HUES64 (cell line): Measurements from ENCODE around the gene CLASP1.
"Not testable (repeated sequence)": the region's sequence is repeated elsewhere in the genome, so short reads cannot be mapped to it uniquely, and the experiment has no call there.

Experiments used
- H3K27ac ChIP-seq: 2 replicates; pipeline ENCODE4 v1.7.0; 2013; ENCODE audit warnings: low read depth, low read length, inconsistent platforms
- H3K27me3 ChIP-seq: 2 replicates; pipeline ENCODE4 v1.6.1; 2013; ENCODE audit warnings: mild to moderate bottlenecking, low read length; ENCODE audit not compliant: insufficient read depth
- H3K36me3 ChIP-seq: 2 replicates; pipeline ENCODE4 v1.6.1; 2013; ENCODE audit warnings: mild to moderate bottlenecking, low read length; ENCODE audit not compliant: insufficient read depth
- H3K4me1 ChIP-seq: 2 replicates; pipeline ENCODE4 v1.6.1; 2013; ENCODE audit warnings: mild to moderate bottlenecking, low read length, moderate library complexity; ENCODE audit not compliant: insufficient read depth
- H3K4me3 ChIP-seq: 2 replicates; pipeline ENCODE4 v1.5.1; 2013; ENCODE audit warnings: mild to moderate bottlenecking, low read length, moderate library complexity
- H3K9ac ChIP-seq: 2 replicates; pipeline ENCODE4 v1.6.1; 2013; ENCODE audit warnings: mild to moderate bottlenecking, low read depth, low read length
- H3K9me3 ChIP-seq: 2 replicates; pipeline ENCODE4 v1.6.1; 2013; ENCODE audit warnings: low read depth, low read length; ENCODE audit not compliant: insufficient read depth
- WGBS: fragments of 150-250, 120-280 bp; methylation state at CpG from one replicate; pipeline ENCODE4 v1.1.7; 2013; ENCODE audit warnings: missing lambda C conversion rate; 5-methylcytosine and 5-hydroxymethylcytosine counted together

CLASP1 gene

DNA sequence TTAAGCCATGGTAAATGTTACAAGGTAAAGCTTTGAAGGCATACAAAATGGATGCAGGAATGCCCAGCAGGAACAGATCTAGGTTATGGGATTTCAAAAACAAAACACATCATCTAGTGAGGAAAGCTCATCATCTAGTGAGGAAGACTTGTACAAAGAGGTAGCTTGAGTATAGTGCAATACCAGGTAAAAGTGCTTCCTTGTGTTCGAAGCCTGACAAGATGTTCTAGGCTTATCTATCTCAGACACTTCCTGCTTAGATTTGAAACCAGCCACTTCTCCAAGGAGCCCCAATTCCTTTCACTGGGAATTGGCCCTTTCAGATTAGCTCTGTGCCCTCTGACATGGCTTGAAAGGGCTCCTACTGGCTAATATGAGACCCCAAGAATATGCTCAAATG, 73.0 kb downstream of the CLASP1 start:
- H3K4me3 ChIP-seq = no peak overlapping the region
- H3K36me3 ChIP-seq = no peaks in the 10 kb centered on the region
- H3K9me3 ChIP-seq = no peaks in the 10 kb centered on the region
- WGBS = 92% methylated on average over 1 of the region's 1 CpG
- H3K4me1 ChIP-seq = peaks cover 21% of the 10 kb centered on the region
- no peak overlapping the region for H3K27ac ChIP-seq
- no peaks in the 10 kb centered on the region for H3K27me3 ChIP-seq
- no peak overlapping the region for H3K9ac ChIP-seq

DNA sequence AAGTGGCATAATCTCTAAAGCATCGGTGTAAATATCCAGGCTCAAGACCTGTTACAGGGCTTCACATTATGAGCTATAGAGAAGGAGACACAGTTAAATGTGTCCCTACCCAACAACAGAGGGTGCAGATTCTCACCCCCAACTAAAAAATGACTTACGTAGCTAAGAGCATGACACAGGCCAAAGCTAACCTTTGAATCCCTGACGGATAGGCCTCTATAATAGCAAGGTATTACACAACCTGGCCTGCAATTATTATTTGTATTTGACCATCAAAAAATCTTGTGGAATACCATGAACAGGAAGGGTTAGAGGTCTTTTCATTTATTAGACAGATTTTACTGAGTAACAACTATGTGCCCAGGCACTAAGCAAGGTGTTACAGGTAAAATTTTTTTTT, 73.5 kb downstream of the CLASP1 start:
- H3K36me3 ChIP-seq = no peaks in the 10 kb centered on the region
- H3K9ac ChIP-seq = no peak overlapping the region
- no peak overlapping the region for H3K4me3 ChIP-seq
- no peaks in the 10 kb centered on the region for H3K9me3 ChIP-seq
- no peaks in the 10 kb centered on the region for H3K27me3 ChIP-seq
- peaks cover 21% of the 10 kb centered on the region for H3K4me1 ChIP-seq
- 96% methylated on average over 3 of the region's 3 CpGs for WGBS
- no peak overlapping the region for H3K27ac ChIP-seq

DNA sequence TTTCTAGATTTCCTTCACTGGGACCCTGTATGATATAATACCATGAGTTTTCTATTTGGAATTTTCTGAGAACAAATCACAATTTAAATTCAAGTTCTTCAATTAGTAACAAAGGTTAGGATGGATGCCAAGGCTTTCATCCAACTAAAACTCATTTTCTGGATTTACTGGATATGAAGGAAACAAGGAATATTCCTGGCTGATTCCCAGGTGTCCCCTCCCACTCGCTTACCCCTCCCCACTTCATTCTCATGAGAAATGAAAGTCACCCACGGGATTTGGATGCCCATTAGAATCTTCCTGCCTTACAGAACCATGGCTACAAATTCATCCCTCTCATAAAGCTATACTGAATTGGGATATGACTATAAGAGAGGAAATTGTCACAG, 78.6 kb downstream of the CLASP1 start:
- H3K27me3 ChIP-seq = no peaks in the 10 kb centered on the region
- H3K9me3 ChIP-seq = no peaks in the 10 kb centered on the region
- no peaks in the 10 kb centered on the region for H3K36me3 ChIP-seq
- H3K9ac ChIP-seq = no peak overlapping the region
- 63% methylated on average over 2 of the region's 2 CpGs for WGBS
- no peak overlapping the region for H3K4me3 ChIP-seq
- H3K27ac ChIP-seq = no peak overlapping the region
- peaks cover 5% of the 10 kb centered on the region for H3K4me1 ChIP-seq

DNA sequence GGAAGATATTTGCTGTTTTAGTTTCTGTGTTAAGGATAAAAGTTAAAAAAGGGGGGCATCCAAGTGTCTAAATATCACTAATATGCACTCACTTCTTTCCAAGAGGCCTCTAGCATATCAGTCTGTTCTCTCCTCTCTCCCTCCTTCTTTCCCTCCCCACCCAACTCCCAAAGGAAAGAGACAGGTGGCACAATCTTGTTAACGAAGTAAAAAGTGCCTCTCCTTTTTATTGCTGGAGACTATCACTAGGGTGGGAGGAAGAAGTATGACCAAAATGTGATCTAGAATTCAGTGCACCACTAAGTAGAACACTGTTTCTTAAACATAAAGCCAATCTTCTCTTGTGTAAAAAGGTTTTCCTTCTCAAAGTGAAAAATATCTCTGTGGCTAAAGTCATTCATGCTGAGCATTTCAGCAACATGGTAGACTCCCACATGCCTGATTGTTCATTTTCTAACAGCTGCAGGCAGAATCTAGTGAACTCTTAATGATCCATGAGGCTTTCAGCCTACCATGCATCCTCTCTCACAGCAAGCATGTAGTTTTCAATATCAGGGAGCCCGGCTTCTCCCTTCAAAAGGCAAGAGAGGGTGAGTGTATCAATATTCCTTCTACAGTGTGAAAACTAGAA, 79.1 kb downstream of the CLASP1 start:
- H3K36me3 ChIP-seq = no peaks in the 10 kb centered on the region
- H3K4me3 ChIP-seq = no peak overlapping the region
- peaks cover 8% of the 10 kb centered on the region for H3K4me1 ChIP-seq
- no peaks in the 10 kb centered on the region for H3K9me3 ChIP-seq
- 93% methylated on average over 2 of the region's 2 CpGs for WGBS
- H3K27ac ChIP-seq = no peak overlapping the region
- no peaks in the 10 kb centered on the region for H3K27me3 ChIP-seq
- H3K9ac ChIP-seq = no peak overlapping the region

DNA sequence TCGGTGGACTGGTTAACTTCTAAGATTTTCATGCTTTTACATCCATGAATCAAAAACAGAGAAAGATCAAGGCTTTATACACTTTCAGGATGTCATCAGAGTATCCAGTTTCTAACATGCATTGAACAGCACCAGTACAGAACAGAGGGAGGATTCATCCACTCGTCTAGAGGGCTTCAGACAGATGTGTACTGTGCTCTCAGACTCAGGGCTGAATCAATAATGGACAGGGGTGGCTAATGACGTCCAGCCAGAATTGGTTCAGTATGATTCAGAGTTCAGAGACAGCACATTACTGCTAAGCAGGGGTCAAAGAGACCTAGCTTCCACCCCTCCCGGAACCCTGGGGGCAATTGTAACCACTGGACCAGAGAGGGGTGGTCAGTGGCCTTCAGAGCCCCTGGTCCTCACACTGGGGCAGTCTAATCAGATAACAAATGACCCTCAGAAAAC, 81.3 kb downstream of the CLASP1 start:
- WGBS = 80% methylated on average over 4 of the region's 4 CpGs
- Histone ChIP-seq H3K9ac (no peak overlapping the region), H3K9me3 (peaks cover 5% of the 10 kb centered on the region), H3K27ac (no peak overlapping the region), H3K4me1 (peaks cover 8% of the 10 kb centered on the region), H3K27me3 (no peaks in the 10 kb centered on the region), H3K4me3 (no peak overlapping the region), H3K36me3 (no peaks in the 10 kb centered on the region)

DNA sequence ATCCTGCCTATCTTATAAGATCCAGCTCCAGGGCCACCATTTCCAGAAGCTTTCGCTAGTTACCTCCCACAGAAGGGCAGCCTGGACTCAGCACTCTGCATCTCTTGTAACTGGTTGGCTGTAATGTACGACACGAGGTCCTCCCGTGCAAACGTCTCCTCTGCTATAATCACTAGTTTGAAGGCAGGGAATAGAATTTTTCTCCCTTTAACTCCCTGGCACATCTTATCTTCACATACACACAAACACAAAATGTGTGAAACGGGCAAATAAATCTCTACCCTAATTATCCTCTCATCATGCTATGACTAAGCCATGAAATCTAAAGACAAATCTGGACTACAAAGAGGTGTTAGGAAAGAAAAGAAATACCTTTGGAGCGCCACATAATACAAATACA, 81.8 kb downstream of the CLASP1 start:
- Histone ChIP-seq H3K27ac (no peak overlapping the region), H3K4me3 (no peak overlapping the region), H3K9me3 (peaks cover 5% of the 10 kb centered on the region), H3K36me3 (no peaks in the 10 kb centered on the region), H3K27me3 (no peaks in the 10 kb centered on the region), H3K9ac (no peak overlapping the region), H3K4me1 (peaks cover 8% of the 10 kb centered on the region)
- WGBS = 83% methylated on average over 6 of the region's 7 CpGs

DNA sequence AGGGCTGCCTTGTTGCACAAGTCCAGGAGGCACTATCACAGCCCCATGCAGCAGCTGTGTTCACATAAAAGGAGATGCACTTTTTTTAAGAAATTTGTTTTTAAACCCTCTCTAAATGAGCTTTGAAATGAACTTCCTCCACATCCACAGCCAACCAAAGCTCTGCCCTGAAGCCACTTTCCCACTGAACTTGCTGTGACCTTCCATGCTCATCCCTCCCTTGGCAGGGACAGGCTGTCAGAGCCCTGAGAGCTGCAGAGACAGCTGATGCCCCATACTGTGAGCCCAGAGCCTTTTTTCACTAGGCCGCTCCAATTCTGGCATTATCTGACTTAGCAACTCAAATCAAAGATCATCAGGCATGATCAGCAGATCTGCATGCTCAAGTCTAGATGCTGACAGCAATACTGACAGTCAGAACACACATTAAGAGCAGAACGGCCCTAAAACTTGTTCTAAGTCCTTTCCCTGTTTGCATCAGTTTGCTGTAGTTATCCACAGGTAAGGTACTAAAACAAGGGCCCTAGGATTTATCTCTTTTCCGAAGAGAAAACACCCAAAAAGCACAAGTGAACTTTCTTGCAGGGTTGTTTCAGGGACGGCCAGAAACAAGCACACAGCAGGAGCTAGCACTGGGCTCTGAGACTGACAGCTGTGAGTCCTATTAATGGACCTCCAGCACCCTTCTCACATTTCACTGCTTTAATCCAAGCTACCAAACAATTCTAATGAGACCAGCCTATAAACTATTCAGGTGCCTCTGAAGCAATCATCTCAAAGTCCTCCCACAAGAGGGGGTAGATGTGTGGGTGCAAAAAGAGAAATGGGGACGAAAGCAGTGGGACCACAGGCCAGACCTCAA, 83.6 kb downstream of the CLASP1 start:
- WGBS = 82% methylated on average over 5 of the region's 5 CpGs

DNA sequence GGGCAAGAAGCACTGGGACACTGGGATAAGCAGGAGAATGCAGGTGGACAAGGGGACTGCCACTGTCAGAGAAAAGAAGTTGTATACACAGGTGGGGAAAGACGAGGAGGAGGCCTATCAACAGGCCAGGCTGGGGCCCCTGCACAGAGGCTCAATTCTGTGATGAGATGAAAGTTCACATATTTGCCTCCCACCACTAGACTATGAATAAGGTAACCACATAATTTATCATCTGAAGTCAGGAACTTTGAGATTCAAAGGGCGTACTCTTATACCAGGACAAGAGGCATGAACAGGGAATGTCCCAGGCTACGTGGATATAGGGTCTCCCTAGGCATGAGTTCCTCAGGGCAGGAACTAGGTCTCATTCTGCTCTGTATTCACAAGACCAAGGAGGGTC, 84.4 kb downstream of the CLASP1 start:
- H3K4me3 ChIP-seq = no peak overlapping the region
- no peaks in the 10 kb centered on the region for H3K27me3 ChIP-seq
- H3K9ac ChIP-seq = no peak overlapping the region
- H3K27ac ChIP-seq = no peak overlapping the region
- H3K36me3 ChIP-seq = no peaks in the 10 kb centered on the region
- H3K4me1 ChIP-seq = peaks cover 8% of the 10 kb centered on the region
- WGBS = 93% methylated on average over 3 of the region's 3 CpGs
- peaks cover 5% of the 10 kb centered on the region for H3K9me3 ChIP-seq

More for the DNA sequence above, 83.6 kb downstream of the CLASP1 start:
- Histone ChIP-seq H3K36me3 (no peaks in the 10 kb centered on the region), H3K27me3 (no peaks in the 10 kb centered on the region), H3K9me3 (peaks cover 5% of the 10 kb centered on the region), H3K4me3 (no peak overlapping the region), H3K27ac (no peak overlapping the region), H3K4me1 (peaks cover 8% of the 10 kb centered on the region), H3K9ac (no peak overlapping the region)

DNA sequence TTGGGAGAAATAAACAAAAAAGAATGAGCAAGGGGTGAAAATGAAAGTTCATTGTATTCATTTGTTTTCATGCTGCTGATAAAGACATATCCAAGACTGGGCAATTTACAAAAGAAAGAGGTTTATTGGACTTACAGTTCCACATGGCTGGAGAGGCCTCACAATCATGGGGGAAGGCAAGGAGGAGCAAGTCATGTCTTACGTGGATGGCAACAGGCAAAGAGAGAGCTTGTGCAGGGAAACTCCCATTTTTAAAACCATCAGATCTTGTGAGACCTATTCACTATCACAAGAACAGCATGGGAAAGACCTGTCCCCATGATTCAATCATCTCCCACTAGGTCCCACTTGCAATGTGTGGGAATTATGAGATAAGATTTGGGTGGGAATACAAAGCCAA, 85.5 kb downstream of the CLASP1 start:
- WGBS = 94% methylated on average over 1 of the region's 1 CpG

DNA sequence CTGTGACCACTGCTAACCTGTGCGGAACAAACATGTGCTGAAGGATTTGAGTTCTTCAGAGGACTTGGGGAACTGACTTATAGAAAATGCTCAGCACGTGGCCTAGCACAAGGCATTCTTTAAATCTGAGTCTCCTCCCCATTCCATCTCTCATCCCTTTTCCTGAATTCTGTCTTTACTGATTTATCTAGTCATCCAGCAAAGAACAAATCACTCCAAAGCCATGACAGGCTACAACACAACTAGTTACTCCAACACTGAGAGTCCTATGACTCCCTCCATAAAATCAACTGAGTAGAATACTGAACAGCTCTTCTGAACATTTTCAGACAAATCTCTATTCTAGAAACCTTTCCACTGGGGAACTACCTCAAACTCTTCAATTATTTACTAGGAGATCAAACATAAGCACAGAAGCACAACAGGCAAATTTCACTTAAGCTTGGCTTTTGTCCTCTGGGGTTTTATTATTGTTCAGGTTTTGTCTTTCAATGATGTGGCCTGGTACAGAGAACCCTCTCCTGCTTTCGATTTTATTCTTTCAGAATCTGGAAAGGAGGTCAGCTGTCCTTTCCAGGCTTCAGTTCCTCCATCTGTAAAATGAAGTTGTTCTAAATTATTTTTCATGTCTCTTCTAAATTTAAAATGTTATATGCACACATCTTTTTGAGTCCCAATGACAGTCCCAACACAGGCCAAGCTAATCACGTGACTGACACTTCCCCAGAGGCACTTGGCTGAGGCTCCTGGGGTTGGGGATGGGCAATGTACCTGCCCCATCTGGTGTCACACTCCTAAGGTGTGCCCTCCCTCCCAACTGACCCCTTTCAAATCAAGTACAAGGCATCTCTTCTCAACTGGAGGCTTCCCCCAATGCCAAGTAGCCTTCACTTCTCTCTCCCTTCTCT, 86.7 kb downstream of the CLASP1 start:
- Histone ChIP-seq H3K27me3 (no peaks in the 10 kb centered on the region), H3K4me3 (no peak overlapping the region), H3K9ac (no peak overlapping the region), H3K4me1 (peaks cover 4% of the 10 kb centered on the region; the same call in 1 of the 2 replicates), H3K36me3 (no peaks in the 10 kb centered on the region), H3K27ac (no peak overlapping the region), H3K9me3 (peaks cover 5% of the 10 kb centered on the region)
- 85% methylated on average over 4 of the region's 4 CpGs for WGBS

More for the DNA sequence above, 85.5 kb downstream of the CLASP1 start:
- not testable (repeated sequence) for H3K27me3 ChIP-seq, H3K4me1 ChIP-seq, H3K36me3 ChIP-seq, H3K27ac ChIP-seq, H3K4me3 ChIP-seq, H3K9me3 ChIP-seq, H3K9ac ChIP-seq
